Measurements from ENCODE around the gene SND1. TPM values are rescaled to one million over a fixed set of nuclear protein-coding genes. Genes with fewer than 3 reads are reported as not detected.
A peak's percentile ranks its signal among the peaks of the same experiment; 100 is the strongest.

Gene SND1
- total RNA-seq, 1 donor from 2014 or later = 232 TPM

DNA sequence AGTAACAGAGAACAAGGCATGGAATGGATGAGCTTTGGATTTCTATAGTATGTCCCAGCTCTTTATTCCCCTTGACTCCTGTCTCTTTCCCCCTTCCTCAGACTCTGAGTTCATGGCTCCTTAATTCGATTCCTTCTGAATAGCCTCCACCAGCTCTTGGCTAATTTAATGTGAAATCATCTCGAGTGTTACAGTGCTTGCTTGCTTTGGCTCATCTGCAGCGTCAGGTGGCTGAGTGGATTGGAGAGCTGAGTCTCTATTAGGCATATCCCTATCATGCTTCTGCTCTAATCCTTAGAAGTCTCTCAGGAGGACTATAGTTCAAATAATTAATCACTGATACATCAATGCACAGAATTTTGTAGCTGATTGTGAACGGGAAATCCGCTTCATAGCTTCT is 244.7 kb downstream of the SND1 start:
- Histone ChIP-seq H3K4me3 (ENCODE audit: low read depth, low read length) (no peak overlapping the region), H3K36me3 (ENCODE audit: control insufficient read depth, insufficient read depth, low read length) (no peaks in the 10 kb centered on the region), H3K27me3 (ENCODE audit: control insufficient read depth, insufficient read depth, low read length) (no peaks in the 10 kb centered on the region)
- DNase-seq (ENCODE audit: low read depth) (no peak), FAIRE-seq (no peak)
- TF ChIP-seq, protein P1, sequence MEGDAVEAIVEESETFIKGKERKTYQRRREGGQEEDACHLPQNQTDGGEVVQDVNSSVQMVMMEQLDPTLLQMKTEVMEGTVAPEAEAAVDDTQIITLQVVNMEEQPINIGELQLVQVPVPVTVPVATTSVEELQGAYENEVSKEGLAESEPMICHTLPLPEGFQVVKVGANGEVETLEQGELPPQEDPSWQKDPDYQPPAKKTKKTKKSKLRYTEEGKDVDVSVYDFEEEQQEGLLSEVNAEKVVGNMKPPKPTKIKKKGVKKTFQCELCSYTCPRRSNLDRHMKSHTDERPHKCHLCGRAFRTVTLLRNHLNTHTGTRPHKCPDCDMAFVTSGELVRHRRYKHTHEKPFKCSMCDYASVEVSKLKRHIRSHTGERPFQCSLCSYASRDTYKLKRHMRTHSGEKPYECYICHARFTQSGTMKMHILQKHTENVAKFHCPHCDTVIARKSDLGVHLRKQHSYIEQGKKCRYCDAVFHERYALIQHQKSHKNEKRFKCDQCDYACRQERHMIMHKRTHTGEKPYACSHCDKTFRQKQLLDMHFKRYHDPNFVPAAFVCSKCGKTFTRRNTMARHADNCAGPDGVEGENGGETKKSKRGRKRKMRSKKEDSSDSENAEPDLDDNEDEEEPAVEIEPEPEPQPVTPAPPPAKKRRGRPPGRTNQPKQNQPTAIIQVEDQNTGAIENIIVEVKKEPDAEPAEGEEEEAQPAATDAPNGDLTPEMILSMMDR (IDR thresholded peaks at IDR 0.05; ENCODE audit: insufficient read depth, low read length, severe bottlenecking) = no peak

DNA sequence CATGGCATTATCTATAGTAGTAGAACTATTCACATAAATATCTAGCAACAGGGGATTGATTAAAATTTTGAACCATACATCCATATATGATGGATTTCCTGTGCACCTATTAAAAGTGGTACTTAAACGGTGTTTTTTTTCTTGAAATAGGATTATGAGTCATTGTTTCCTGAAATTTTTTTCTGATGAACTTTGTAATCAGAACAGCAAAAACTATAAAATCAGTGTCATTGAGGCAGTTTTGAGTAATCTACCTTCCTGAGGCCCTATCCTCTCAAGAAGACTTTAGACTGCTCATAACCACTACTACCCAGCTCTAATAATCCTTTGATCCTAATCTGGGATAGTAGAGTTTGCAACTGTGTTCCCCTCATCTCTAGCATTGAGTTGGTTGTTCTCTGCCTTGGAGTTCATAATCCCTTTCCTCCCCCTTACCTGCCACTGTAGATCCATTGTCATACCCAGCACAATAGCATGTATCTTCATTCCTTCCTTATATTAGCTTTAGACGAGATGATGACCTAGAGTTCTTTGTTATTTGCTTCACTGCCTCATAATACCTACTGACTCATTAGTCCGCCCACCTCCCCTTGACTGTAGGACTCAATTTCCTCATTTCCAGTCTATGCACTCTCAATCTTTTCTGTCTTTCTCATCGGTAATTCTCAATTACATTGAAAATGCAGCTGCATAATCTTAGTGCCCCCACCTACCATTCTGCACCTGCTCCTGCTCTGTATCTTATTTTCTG is 245.9 kb downstream of the SND1 start:
- FAIRE-seq = no peak
- TF ChIP-seq, protein P1 (IDR thresholded peaks at IDR 0.05; ENCODE audit: insufficient read depth, low read length, severe bottlenecking) = no peak

DNA sequence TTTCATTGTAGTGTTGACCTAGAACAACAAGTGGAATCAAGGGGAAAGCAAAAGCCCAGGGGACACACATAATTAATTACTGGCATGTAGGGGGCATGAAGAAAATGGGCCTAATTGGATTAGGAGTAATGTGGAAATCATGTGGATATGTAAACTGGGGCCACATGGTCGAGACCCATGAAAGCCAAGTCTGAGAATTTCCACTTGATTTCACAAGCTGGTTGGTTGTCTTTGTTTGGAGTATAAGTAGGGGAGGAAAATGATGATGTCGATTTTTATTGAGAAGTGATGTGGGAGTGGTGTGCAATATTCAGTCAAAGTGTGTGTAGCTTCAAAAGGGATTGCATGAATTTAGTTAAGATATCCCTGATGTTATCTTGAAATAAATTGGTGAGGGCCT is 247.4 kb downstream of the SND1 start:
- no peak overlapping the region for H3K4me3 ChIP-seq (ENCODE audit: low read depth, low read length)
- FAIRE-seq (no peak), DNase-seq (ENCODE audit: low read depth) (no peak)
- H3K27me3 ChIP-seq (ENCODE audit: control insufficient read depth, insufficient read depth, low read length) = no peaks in the 10 kb centered on the region
- peaks cover 1% of the 10 kb centered on the region for H3K36me3 ChIP-seq (ENCODE audit: control insufficient read depth, insufficient read depth, low read length)
- TF ChIP-seq, protein P1 (IDR thresholded peaks at IDR 0.05; ENCODE audit: insufficient read depth, low read length, severe bottlenecking) = no peak

More for the DNA sequence above, 245.9 kb downstream of the SND1 start:
- H3K36me3 ChIP-seq (ENCODE audit: control insufficient read depth, insufficient read depth, low read length) = no peaks in the 10 kb centered on the region
- no peaks in the 10 kb centered on the region for H3K27me3 ChIP-seq (ENCODE audit: control insufficient read depth, insufficient read depth, low read length)
- no peak overlapping the region for H3K4me3 ChIP-seq (ENCODE audit: low read depth, low read length)
- DNase-seq (ENCODE audit: low read depth) = peak; percentile 71

DNA sequence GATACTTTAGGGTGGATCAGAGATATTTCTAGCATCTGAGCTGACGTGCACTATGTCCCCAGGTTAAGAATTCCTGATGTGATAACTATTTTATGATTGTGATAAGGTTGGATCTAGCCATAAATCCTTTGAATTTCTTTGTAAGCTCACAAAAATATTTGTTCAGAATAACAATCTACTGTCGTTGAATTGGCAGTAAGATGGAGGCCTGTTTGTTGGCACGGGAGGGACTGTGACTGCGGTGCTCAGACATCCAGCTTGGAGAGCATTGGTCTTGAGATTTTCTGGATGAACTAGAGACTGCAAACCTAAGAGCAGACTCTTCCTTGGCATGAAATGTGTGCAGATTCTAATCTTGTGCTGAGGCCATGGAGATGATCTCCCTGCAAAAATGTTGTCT is 248.1 kb downstream of the SND1 start:
- Histone ChIP-seq H3K36me3 (ENCODE audit: control insufficient read depth, insufficient read depth, low read length) (peaks cover 1% of the 10 kb centered on the region), H3K4me3 (ENCODE audit: low read depth, low read length) (no peak overlapping the region)
- TF ChIP-seq, protein P1 (IDR thresholded peaks at IDR 0.05; ENCODE audit: insufficient read depth, low read length, severe bottlenecking) = no peak

DNA sequence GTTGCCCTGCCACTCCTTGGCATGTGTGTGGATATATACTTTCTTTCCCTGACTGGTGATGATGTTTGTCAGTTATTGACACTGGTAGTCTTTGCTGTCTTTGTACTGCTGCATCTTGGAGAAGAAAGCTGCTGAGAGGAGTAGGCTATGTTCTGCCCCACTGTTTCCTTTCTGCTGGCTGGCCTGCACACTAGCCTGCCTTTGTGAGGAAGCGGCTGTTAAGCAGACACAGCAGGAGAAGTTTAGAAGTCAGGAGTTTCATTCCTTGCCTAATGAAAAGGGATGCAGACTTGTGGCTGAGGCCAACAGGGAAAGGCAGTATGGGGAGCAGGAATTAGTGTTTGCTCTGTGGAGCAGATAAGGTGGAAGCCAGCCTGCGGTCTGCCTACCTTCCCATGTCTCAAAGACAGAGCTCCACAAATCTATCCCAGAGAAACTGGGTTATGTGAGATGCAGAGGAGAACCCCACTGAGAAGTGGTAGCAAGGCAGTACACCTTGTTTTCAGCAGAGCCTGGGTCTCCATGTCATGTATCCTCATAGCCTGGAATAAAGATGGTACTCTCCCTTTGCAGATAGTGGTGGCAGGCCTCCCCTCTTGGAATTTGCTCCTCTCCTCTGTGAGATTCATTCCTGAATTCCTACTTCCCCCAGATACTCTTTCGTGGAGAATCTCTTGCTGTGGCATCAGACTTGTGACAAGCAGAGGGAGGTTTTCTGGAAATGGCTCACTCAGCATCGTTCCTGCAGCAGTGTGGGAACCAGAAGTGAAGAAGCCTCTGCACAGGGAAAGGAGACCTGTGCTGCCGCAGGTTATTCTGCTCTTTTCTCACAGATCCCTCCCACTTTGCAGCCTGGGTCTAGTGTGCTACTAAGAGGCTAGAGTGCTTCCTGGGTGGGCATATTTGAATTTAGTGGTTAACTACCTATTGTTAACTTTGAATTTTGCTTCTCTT is 249.0 kb downstream of the SND1 start:
- TF ChIP-seq, protein P1 (IDR thresholded peaks at IDR 0.05; ENCODE audit: insufficient read depth, low read length, severe bottlenecking) = no peak
- no peak for FAIRE-seq
- no peak overlapping the region for H3K4me3 ChIP-seq (ENCODE audit: low read depth, low read length)

More for the DNA sequence above, 248.1 kb downstream of the SND1 start:
- no peaks in the 10 kb centered on the region for H3K27me3 ChIP-seq (ENCODE audit: control insufficient read depth, insufficient read depth, low read length)
- DNase-seq (ENCODE audit: low read depth) (no peak), FAIRE-seq (no peak)

More for the DNA sequence above, 249.0 kb downstream of the SND1 start:
- no peak for DNase-seq (ENCODE audit: low read depth)
- Histone ChIP-seq H3K27me3 (ENCODE audit: control insufficient read depth, insufficient read depth, low read length) (no peaks in the 10 kb centered on the region), H3K36me3 (ENCODE audit: control insufficient read depth, insufficient read depth, low read length) (peaks cover 2% of the 10 kb centered on the region)

Measured in bronchial epithelial cell (primary cell).